Aorta (tissue), 5 donors: ENCODE results near the gene CFAP53. TPM values are rescaled to one million over a fixed set of nuclear protein-coding genes. Genes with fewer than 3 reads are reported as not detected.

Source experiments
- ATAC-seq: fragments of 200-7000 bp; cut with Tn5 transposase; one replicate; pipeline ENCODE4 v1.9.1; 2022; ENCODE audit warnings: moderate library complexity; ENCODE audit not compliant: low FRiP score
- DNase-seq, 2 donors: peaks; one replicate each; pipeline ENCODE4 v3.0.0-alpha.2; 2020
- H3K27ac ChIP-seq, 2 donors: one replicate each; pipeline ENCODE4 v1.5.1; 2013; ENCODE audit warnings: low read length in 2 of 2, mild to moderate bottlenecking in 2 of 2, moderate library complexity in 2 of 2, control low read depth in 1 of 2, inconsistent platforms in 1 of 2, low read depth in 1 of 2
- H3K27me3 ChIP-seq, 2 donors: one replicate each; pipeline ENCODE4 v1.6.1; 2013; ENCODE audit warnings: control low read depth in 1 of 2, low read length in 1 of 2, mild to moderate bottlenecking in 1 of 2, moderate library complexity in 1 of 2; ENCODE audit not compliant: insufficient read depth in 2 of 2, control insufficient read depth in 1 of 2
- H3K36me3 ChIP-seq, 2 donors: one replicate each; pipeline ENCODE4 v1.6.1; 2013; ENCODE audit warnings: control low read depth in 1 of 2, low read length in 1 of 2, mild to moderate bottlenecking in 1 of 2; ENCODE audit not compliant: insufficient read depth in 2 of 2, control insufficient read depth in 1 of 2
- H3K4me1 ChIP-seq, 2 donors: one replicate each; pipeline ENCODE4 v1.6.1; 2013; ENCODE audit warnings: low read length in 2 of 2, control low read depth in 1 of 2, mild to moderate bottlenecking in 1 of 2, moderate library complexity in 1 of 2; ENCODE audit not compliant: insufficient read depth in 2 of 2, control insufficient read depth in 1 of 2
- H3K4me3 ChIP-seq, 2 donors: one replicate each; pipeline ENCODE4 v1.5.1; 2013; ENCODE audit warnings: low read length in 2 of 2, control low read depth in 1 of 2, mild to moderate bottlenecking in 1 of 2
- H3K9me3 ChIP-seq: one replicate; pipeline ENCODE4 v1.6.1; 2013; ENCODE audit warnings: mild to moderate bottlenecking, low read length; ENCODE audit not compliant: control insufficient read depth
- WGBS, 2 donors: extraction: QIAGEN DNeasy Blood & Tissue Kit; methylation state at CpG; one replicate each; pipeline ENCODE4 v1.1.7; 2013; 5-methylcytosine and 5-hydroxymethylcytosine counted together
- intact Hi-C, 2 donors: fragments of 100-400 bp; cut with DNase I; formaldehyde crosslinking; loops; one replicate each; pipeline versions ENCODE4 v1.14.2 to v1.15.0; 2022
- polyA plus RNA-seq, 2 donors: library from polyadenylated mRNA; stranded (reverse); fragments of 200-250 nt; gene quantifications; one replicate each; pipeline ENCODE4 v1.2.3, GENCODE V29; 2013
- total RNA-seq, 2 donors: library from RNA; stranded (reverse); fragmentation: NEBNext Ultra II Directional; extraction: Animal tissue kit (Norgen Biotek cat#: 25700); gene quantifications; one replicate each; pipeline ENCODE4 v1.2.1, GENCODE V29; 2021
- donor health status: healthy with polysubstance abuse.
- donor health status: Bipolar disorder and iron deficiency.
- donor health status: DM: no; HTN: no; CAD: no.
- donor health status: DM: no; HTN: no; CAD: no.
- donor health status: DM: yes; HTN: yes; CAD: no.

Gene CFAP53
- total and polyA plus RNA-seq, 4 donors: 0.39 to 0.61 (median 0.49) TPM; not detected in 1

GRCh38 chr18:50307738-50308470 lies 41.6 kb upstream of the CFAP53 start:
- Histone ChIP-seq H3K4me3 (peak overlapping the region; percentile 21 to 33), H3K27me3 (peaks cover 0 to 2% of the 10 kb centered on the region in 2 donors), H3K4me1 (no peaks in the 10 kb centered on the region), H3K9me3 (no peaks in the 10 kb centered on the region), H3K27ac (no peak overlapping the region), H3K36me3 (no peaks in the 10 kb centered on the region)
- DNase-seq (peak; percentile 95 to 96), ATAC-seq (peak; percentile 95)
- WGBS, 2 donors: 6 to 8% methylated on average over 26 of the region's 26 CpGs
- intact Hi-C loops: no loop called here

DNA sequence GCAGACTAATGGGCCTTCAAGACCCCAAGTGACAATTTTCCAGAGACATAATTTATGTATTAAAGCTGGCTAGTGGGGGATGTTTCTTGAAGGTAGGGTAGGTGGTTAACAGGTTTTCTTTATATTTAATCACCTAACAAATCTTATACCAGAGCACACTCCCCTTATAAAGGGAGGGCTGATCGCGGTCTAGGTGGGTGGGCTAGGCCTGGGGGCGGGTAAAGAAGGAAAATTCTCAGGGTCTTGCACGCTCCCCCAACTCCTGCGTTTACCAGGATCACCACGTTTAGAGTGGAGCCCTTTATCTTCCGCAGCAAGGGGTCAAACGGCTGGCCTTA lies 41.1 kb upstream of the CFAP53 start:
- Histone ChIP-seq H3K27ac (no peak overlapping the region), H3K4me3 (peak overlapping the region; percentile 21 to 33), H3K27me3 (peaks cover 0 to 2% of the 10 kb centered on the region in 2 donors), H3K36me3 (no peaks in the 10 kb centered on the region), H3K4me1 (no peaks in the 10 kb centered on the region), H3K9me3 (no peaks in the 10 kb centered on the region)
- intact Hi-C loops: no loop called here
- ATAC-seq: no peak
- WGBS, 2 donors: 2 to 3% methylated on average over 8 of the region's 8 CpGs
- DNase-seq: no peak

GRCh38 chr18:50306944-50307343 lies 40.6 kb upstream of the CFAP53 start:
- Histone ChIP-seq H3K36me3 (no peaks in the 10 kb centered on the region), H3K4me3 (no peak overlapping the region), H3K4me1 (no peaks in the 10 kb centered on the region), H3K27ac (no peak overlapping the region), H3K27me3 (peaks cover 0 to 2% of the 10 kb centered on the region in 2 donors), H3K9me3 (no peaks in the 10 kb centered on the region)
- DNase-seq: no peak
- 22 to 37% methylated on average over 8 of the region's 8 CpGs for WGBS, 2 donors
- no peak for ATAC-seq
- intact Hi-C loops: no loop called here

DNA sequence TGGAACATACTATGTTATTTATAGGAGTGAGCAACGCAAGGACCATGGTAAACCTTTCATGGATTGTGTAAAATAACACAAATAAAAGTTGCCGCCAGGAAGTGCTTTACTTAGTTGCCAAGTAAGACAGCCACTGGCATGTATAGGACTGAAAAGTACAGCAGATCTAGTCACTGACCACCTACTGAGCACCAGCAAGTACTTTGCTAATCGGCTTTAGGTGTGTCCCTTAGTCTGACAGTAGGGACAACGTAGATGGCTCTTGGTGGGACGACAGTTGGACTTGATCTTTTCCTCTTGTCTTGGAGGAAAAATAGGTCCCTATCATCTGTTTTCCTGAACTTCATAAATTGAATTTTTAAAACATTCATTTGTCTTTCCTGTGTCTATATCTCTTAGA lies 34.8 kb upstream of the CFAP53 start:
- H3K27ac ChIP-seq: no peak overlapping the region
- ATAC-seq (no peak), DNase-seq (no peak)
- H3K9me3 ChIP-seq: peaks cover 1% of the 10 kb centered on the region
- H3K36me3 ChIP-seq: no peaks in the 10 kb centered on the region
- 37 to 67% methylated on average over 5 of the region's 5 CpGs for WGBS, 2 donors
- no peak overlapping the region for H3K4me3 ChIP-seq
- intact Hi-C loops: no loop called here
- H3K4me1 ChIP-seq: no peaks in the 10 kb centered on the region
- H3K27me3 ChIP-seq: no peaks in the 10 kb centered on the region

GRCh38 chr18:50299626-50300388 lies 33.5 kb upstream of the CFAP53 start:
- no peak for ATAC-seq
- intact Hi-C loops: no loop called here
- Histone ChIP-seq H3K4me3 (no peak overlapping the region), H3K27me3 (no peaks in the 10 kb centered on the region), H3K36me3 (no peaks in the 10 kb centered on the region), H3K4me1 (no peaks in the 10 kb centered on the region), H3K9me3 (peaks cover 1% of the 10 kb centered on the region), H3K27ac (no peak overlapping the region)
- WGBS, 2 donors: 64 to 73% methylated on average over 7 of the region's 7 CpGs
- no peak for DNase-seq

GRCh38 chr18:50298443-50299284 lies 32.4 kb upstream of the CFAP53 start:
- H3K36me3 ChIP-seq: no peaks in the 10 kb centered on the region
- H3K27ac ChIP-seq: no peak overlapping the region
- H3K4me1 ChIP-seq: no peaks in the 10 kb centered on the region
- no peak overlapping the region for H3K4me3 ChIP-seq
- 20 to 21% methylated on average over 41 to 49 of the region's 49 CpGs for WGBS, 2 donors
- intact Hi-C loops: no loop called here
- peaks cover 1% of the 10 kb centered on the region for H3K9me3 ChIP-seq
- DNase-seq: peak in 1 of 2 donors; percentile 76
- no peaks in the 10 kb centered on the region for H3K27me3 ChIP-seq
- ATAC-seq: no peak

- Histone ChIP-seq H3K9me3 (peaks cover 1% of the 10 kb centered on the region), H3K27ac (no peak overlapping the region), H3K4me3 (peak overlapping the region in 1 of 2 donors; percentile 12), H3K4me1 (no peaks in the 10 kb centered on the region), H3K36me3 (no peaks in the 10 kb centered on the region), H3K27me3 (no peaks in the 10 kb centered on the region)
- intact Hi-C loops: no loop called here
- ATAC-seq (peak; percentile 87), DNase-seq (peak; percentile 91)
- 9% methylated on average over 27 to 28 of the region's 28 CpGs for WGBS, 2 donors
Measured at GRCh38 chr18:50297621-50298442, 31.5 kb upstream of the CFAP53 start.

DNA sequence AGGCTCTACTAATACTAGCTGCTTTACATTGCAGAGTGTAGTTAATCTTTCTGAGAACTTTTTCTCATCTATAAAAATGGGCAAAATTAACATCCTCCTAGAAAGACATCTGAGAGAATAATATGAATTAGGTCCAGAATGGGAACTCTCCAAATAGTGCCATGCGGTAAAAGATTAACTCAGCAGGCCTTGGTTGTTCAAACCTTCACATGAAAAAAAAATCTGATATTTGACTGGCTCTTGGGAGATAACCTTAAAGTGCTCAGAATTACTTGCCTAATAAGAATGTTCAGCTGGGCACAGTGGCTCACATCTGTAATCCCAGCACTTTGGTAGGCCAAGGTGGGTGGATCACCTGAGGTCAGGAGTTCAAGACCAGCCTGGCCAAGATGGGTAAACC lies 26.7 kb upstream of the CFAP53 start:
- Histone ChIP-seq H3K4me1 (no peaks in the 10 kb centered on the region), H3K4me3 (no peak overlapping the region), H3K9me3 (no peaks in the 10 kb centered on the region), H3K27ac (no peak overlapping the region), H3K27me3 (no peaks in the 10 kb centered on the region), H3K36me3 (no peaks in the 10 kb centered on the region)
- ATAC-seq (no peak), DNase-seq (no peak)
- intact Hi-C loops: no loop called here
- WGBS, 2 donors: 88 to 90% methylated on average over 1 of the region's 1 CpG
